WTC11 (cell line): ENCODE data around the gene SIPA1L3.

Experiments used
- ATF1 ChIP-seq: sonication (generic); formaldehyde crosslinking; IDR thresholded peaks from 2 replicates; pipeline ENCODE4 v1.8.1; 2023; ENCODE audit warnings: mild to moderate bottlenecking, moderate library complexity, missing genetic modification reagents
- ATF6 ChIP-seq: sonication (generic); formaldehyde crosslinking; IDR thresholded peaks from 2 replicates; pipeline ENCODE4 v1.8.1; 2023; ENCODE audit warnings: mild to moderate bottlenecking, missing genetic modification reagents
- CREB1 ChIP-seq: sonication (generic); formaldehyde crosslinking; IDR thresholded peaks from 2 replicates; pipeline ENCODE4 v1.8.0; 2023; ENCODE audit warnings: mild to moderate bottlenecking, missing genetic modification reagents
- CREM ChIP-seq: sonication (generic); formaldehyde crosslinking; IDR thresholded peaks from 2 replicates; pipeline ENCODE4 v1.8.1; 2022; ENCODE audit warnings: mild to moderate bottlenecking, missing genetic modification reagents, moderate library complexity
- CTCF ChIP-seq: fragments of 200-600 bp; IDR thresholded peaks from 2 replicates; pipeline ENCODE4 v1.8.0; 2022; ENCODE audit warnings: antibody characterized with exemption
- HMGXB4 ChIP-seq: sonication (generic); formaldehyde crosslinking; IDR thresholded peaks from 2 replicates; pipeline ENCODE4 v1.8.1; 2023; ENCODE audit warnings: mild to moderate bottlenecking, moderate library complexity, missing genetic modification reagents
- MXD4 ChIP-seq: fragments of 250-450 bp; sonication (Bioruptor Pico); IDR thresholded peaks from 2 replicates; pipeline ENCODE4 v1.8.0; 2021; ENCODE audit warnings: mild to moderate bottlenecking, moderate library complexity, borderline replicate concordance
- NFE2L1 ChIP-seq: sonication (generic); formaldehyde crosslinking; IDR thresholded peaks from 2 replicates; pipeline ENCODE4 v1.8.1; 2023; ENCODE audit warnings: missing genetic modification reagents
- NR2C2 ChIP-seq: sonication (generic); formaldehyde crosslinking; IDR thresholded peaks from 2 replicates; pipeline ENCODE4 v1.8.0; 2022; ENCODE audit warnings: mild to moderate bottlenecking, missing genetic modification reagents
- USF1 ChIP-seq: sonication (generic); formaldehyde crosslinking; IDR thresholded peaks from 2 replicates; pipeline ENCODE4 v1.8.0; 2022; ENCODE audit warnings: mild to moderate bottlenecking, missing genetic modification reagents
- ZBTB43 ChIP-seq: sonication (generic); formaldehyde crosslinking; IDR thresholded peaks from 2 replicates; pipeline ENCODE4 v1.8.1; 2023; ENCODE audit warnings: mild to moderate bottlenecking, missing genetic modification reagents

- TF ChIP-seq USF1 (CRISPR knock-in tag): no peak
- TF ChIP-seq CTCF: no peak
- no peak for TF ChIP-seq NFE2L1 (CRISPR knock-in tag)
- no peak for TF ChIP-seq MXD4 (CRISPR knock-in tag)
- TF ChIP-seq ATF6 (CRISPR knock-in tag): no peak
- TF ChIP-seq NR2C2: no peak
- TF ChIP-seq ZBTB43 (CRISPR knock-in tag): no peak
- TF ChIP-seq CREM: no peak
- TF ChIP-seq CREB1: no peak
- TF ChIP-seq ATF1 (CRISPR knock-in tag): no peak
- no peak for TF ChIP-seq HMGXB4 (CRISPR knock-in tag)
Measured at GRCh38 chr19:38046254-38047048, 139.4 kb downstream of the SIPA1L3 start.
